HCT116 (cell line): ENCODE data around the gene CDH3. TPM values are rescaled to one million over a fixed set of nuclear protein-coding genes. Genes with fewer than 3 reads are reported as not detected.
A peak's percentile ranks its signal among the peaks of the same experiment; 100 is the strongest.

Experiments
- ATAC-seq: fragments of 200-7000 bp; cut with Tn5 transposase; 2 replicates; pipeline ENCODE4 v1.9.1; 2020; ENCODE audit warnings: mild to moderate bottlenecking, moderate library complexity
- BruUV-seq: library from RNA; stranded (reverse); fragments of 400-500 nt; replicated peaks from 2 replicates; lab custom pipeline; 2021; lab: Mats Ljungman, UMichigan
- CTCF ChIA-PET: fragments of 300-600 bp; sonication (Branson Sonifier 250); formaldehyde crosslinking; loops from one replicate; lab custom pipeline; 2021; ENCODE audit warnings: antibody characterized with exemption; lab: Charles Lee
- POLR2A ChIA-PET: fragments of 300-600, 350-600 bp; sonication (Branson Sonifier 250); formaldehyde crosslinking; loops from one replicate; lab custom pipeline; 2021; ENCODE audit warnings: antibody characterized with exemption; lab: Charles Lee
- RAD21 ChIA-PET, 2 experiments: fragments of 300-600 bp; sonication (Branson Sonifier 250); formaldehyde crosslinking; loops; one replicate each; lab custom pipeline; 2023; ENCODE audit warnings: low total read pairs in 2 of 2; ENCODE audit not compliant: uncharacterized antibody in 2 of 2, unreplicated experiment in 2 of 2, low non-redundant PET in 1 of 2; lab: Charles Lee
- DNase-seq: peaks from one replicate; pipeline ENCODE4 v3.0.0-alpha.2; 2010; ENCODE audit warnings: low read depth, low spot score
- H2AFZ ChIP-seq: fragments of 200-600 bp; shearing (Covaris generic), sonication (generic); 2 replicates; pipeline ENCODE4 v1.6.1; 2017; ENCODE audit warnings: low read depth, mixed run types, mixed read lengths, antibody characterized with exemption, low read length; ENCODE audit not compliant: poor library complexity, severe bottlenecking
- H3K27ac ChIP-seq: 2 replicates; pipeline ENCODE4 v1.5.1; 2012; ENCODE audit warnings: low read depth, low read length
- H3K27me3 ChIP-seq: fragments of 200-600 bp; sonication (generic); 2 replicates; pipeline ENCODE4 v1.6.1; 2016; ENCODE audit warnings: mixed run types, low read length, mixed read lengths; ENCODE audit not compliant: insufficient read depth
- H3K36me3 ChIP-seq, 2 experiments: fragments of 200-500 bp in 1 of 2; fragments of 200-600 bp in 1 of 2; sonication (Bioruptor generic) in 1 of 2; sonication (generic) in 1 of 2; 2 replicates each; pipeline versions ENCODE4 v1.5.1 to v1.6.1; 2014 to 2016; ENCODE audit warnings: low read length in 2 of 2, inconsistent platforms in 1 of 2, mixed read lengths in 1 of 2, mixed run types in 1 of 2; ENCODE audit not compliant: insufficient read depth in 2 of 2, control insufficient read depth in 1 of 2
- H3K4me1 ChIP-seq, 2 experiments: fragments of 200-600 bp in 1 of 2; sonication (generic) in 1 of 2; 2 replicates each; pipeline versions ENCODE4 v1.5.1 to v1.6.1; 2012 to 2017; ENCODE audit warnings: low read length in 2 of 2, inconsistent platforms in 1 of 2, mild to moderate bottlenecking in 1 of 2, mixed read lengths in 1 of 2, mixed run types in 1 of 2, moderate library complexity in 1 of 2; ENCODE audit not compliant: insufficient read depth in 2 of 2, control insufficient read depth in 1 of 2
- H3K4me2 ChIP-seq: fragments of 200-600 bp; sonication (generic); 2 replicates; pipeline ENCODE4 v1.6.1; 2017; ENCODE audit warnings: mixed run types, low read length, mixed read lengths
- H3K4me3 ChIP-seq, 2 experiments: fragments of 200-600 bp in 1 of 2; sonication (generic) in 1 of 2; replicated peaks in 1 of 2; 2 replicates each; pipeline ENCODE4 v1.5.1; 2011 to 2016; ENCODE audit warnings: low read length in 2 of 2, control low read depth in 1 of 2, low read depth in 1 of 2, mild to moderate bottlenecking in 1 of 2, mixed read lengths in 1 of 2, mixed run types in 1 of 2
- H3K79me2 ChIP-seq: fragments of 200-600 bp; sonication (generic); 2 replicates; pipeline ENCODE4 v1.6.1; 2017; ENCODE audit warnings: mild to moderate bottlenecking, mixed run types, low read length, moderate library complexity, mixed read lengths; ENCODE audit not compliant: insufficient read depth
- H3K9ac ChIP-seq: fragments of 200-600 bp; sonication (generic); 2 replicates; pipeline ENCODE4 v1.6.1; 2016; ENCODE audit warnings: low read length, mixed read lengths
- H3K9me2 ChIP-seq: fragments of 200-600 bp; sonication (generic), shearing (Covaris generic); 2 replicates; pipeline ENCODE4 v1.6.1; 2017; ENCODE audit warnings: mixed run types, mild to moderate bottlenecking, moderate library complexity; ENCODE audit not compliant: insufficient read depth
- H3K9me3 ChIP-seq, 2 experiments: fragments of 200-500 bp in 1 of 2; fragments of 200-600 bp in 1 of 2; sonication (Bioruptor generic) in 1 of 2; sonication (generic) in 1 of 2; 2 replicates each; pipeline ENCODE4 v1.6.1; 2014 to 2017; ENCODE audit warnings: low read length in 2 of 2, mixed read lengths in 2 of 2, inconsistent platforms in 1 of 2, low read depth in 1 of 2, mild to moderate bottlenecking in 1 of 2, mixed run types in 1 of 2, moderate library complexity in 1 of 2; ENCODE audit not compliant: control insufficient read depth in 1 of 2, insufficient read depth in 1 of 2
- H4K20me1 ChIP-seq: fragments of 200-600 bp; sonication (generic), shearing (Covaris generic); 2 replicates; pipeline ENCODE4 v1.6.1; 2017; ENCODE audit warnings: mixed run types, mild to moderate bottlenecking, moderate library complexity; ENCODE audit not compliant: insufficient read depth
- JUND ChIP-seq: IDR thresholded peaks from 2 replicates; pipeline ENCODE4 v1.6.1; 2012
- SIN3A ChIP-seq: IDR thresholded peaks from 2 replicates; pipeline ENCODE4 v1.6.1; 2012; ENCODE audit warnings: low read depth
- SP1 ChIP-seq: IDR thresholded peaks from 2 replicates; pipeline ENCODE4 v1.6.1; 2012; ENCODE audit warnings: low read depth
- ZFX ChIP-seq: fragments of 450-650 bp; IDR thresholded peaks from 2 replicates; pipeline ENCODE4 v1.6.1; 2017
- intact Hi-C: fragments of 100-400 bp; cut with micrococcal nuclease; formaldehyde crosslinking; loops from 2 replicates; pipeline ENCODE4 v1.10.0; 2022
- total RNA-seq: library from RNA; stranded (reverse); gene quantifications from one replicate; pipeline ENCODE4 v1.2.1, GENCODE V29; 2021; ENCODE audit not compliant: unreplicated experiment
- TF ChIP-seq, protein P1 (sequence below): IDR thresholded peaks from 2 replicates; pipeline ENCODE4 v1.6.1; 2011; ENCODE audit warnings: mild to moderate bottlenecking, low read length, moderate library complexity; ENCODE audit not compliant: insufficient replicate concordance; ENCODE audit errors: extremely low read depth
- TF ChIP-seq, protein P2 (sequence below): IDR thresholded peaks from 2 replicates; pipeline ENCODE4 v1.6.1; 2012

The CDH3 gene
- total RNA-seq, 1 experiment from 2014 or later, result 94.7 TPM

DNA sequence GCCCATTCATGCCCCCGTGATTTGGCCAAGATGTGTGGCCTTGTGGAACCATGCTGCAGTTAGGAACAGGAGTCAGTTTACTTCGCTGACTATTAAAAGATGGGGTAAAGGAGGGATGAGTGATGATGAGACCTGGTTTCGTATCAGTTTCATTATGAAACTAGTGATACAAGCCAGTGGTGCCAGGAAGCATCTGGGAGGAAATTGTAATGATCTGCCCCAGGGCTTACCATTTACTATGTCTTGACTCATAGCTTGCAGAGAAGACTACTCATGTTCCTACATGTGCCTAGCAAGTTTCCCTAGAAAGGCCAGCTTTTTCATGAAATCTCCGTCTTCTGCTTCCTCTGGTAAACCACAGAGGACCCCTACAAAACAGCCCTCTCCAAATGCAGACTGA lies 23.2 kb downstream of the CDH3 start:
- H4K20me1 ChIP-seq, result no peaks in the 10 kb centered on the region; the same call in 1 of the 2 replicates
- intact Hi-C loops, result no loop called here
- H3K4me3 ChIP-seq, result no peak overlapping the region
- no peaks in the 10 kb centered on the region for H3K36me3 ChIP-seq
- no peaks in the 10 kb centered on the region for H3K27me3 ChIP-seq
- peaks cover 71% of the 10 kb centered on the region for H3K79me2 ChIP-seq
- H3K27ac ChIP-seq, result no peak overlapping the region
- no peak for DNase-seq
- CTCF ChIA-PET, result interaction anchor here (2.6 kb wide), 1 partner anchor 78 kb away, joined by 6 read pairs; no protein-coding TSS in a partner anchor
- RAD21 ChIA-PET, result no interaction called here
- peak overlapping the region; percentile 24 for H3K4me2 ChIP-seq
- no peak overlapping the region for H2AFZ ChIP-seq
- peak; percentile 22; the same call in 1 of the 2 replicates for TF ChIP-seq SP1
- no peak for TF ChIP-seq ZFX
- TF ChIP-seq, protein P1, sequence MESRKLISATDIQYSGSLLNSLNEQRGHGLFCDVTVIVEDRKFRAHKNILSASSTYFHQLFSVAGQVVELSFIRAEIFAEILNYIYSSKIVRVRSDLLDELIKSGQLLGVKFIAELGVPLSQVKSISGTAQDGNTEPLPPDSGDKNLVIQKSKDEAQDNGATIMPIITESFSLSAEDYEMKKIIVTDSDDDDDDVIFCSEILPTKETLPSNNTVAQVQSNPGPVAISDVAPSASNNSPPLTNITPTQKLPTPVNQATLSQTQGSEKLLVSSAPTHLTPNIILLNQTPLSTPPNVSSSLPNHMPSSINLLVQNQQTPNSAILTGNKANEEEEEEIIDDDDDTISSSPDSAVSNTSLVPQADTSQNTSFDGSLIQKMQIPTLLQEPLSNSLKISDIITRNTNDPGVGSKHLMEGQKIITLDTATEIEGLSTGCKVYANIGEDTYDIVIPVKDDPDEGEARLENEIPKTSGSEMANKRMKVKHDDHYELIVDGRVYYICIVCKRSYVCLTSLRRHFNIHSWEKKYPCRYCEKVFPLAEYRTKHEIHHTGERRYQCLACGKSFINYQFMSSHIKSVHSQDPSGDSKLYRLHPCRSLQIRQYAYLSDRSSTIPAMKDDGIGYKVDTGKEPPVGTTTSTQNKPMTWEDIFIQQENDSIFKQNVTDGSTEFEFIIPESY, result no peak
- TF ChIP-seq, protein P2, sequence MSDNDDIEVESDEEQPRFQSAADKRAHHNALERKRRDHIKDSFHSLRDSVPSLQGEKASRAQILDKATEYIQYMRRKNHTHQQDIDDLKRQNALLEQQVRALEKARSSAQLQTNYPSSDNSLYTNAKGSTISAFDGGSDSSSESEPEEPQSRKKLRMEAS, result 0 out of 2 replicates have a peak, but pooled peaks have one; percentile 32
- no peaks in the 10 kb centered on the region for H3K9me3 ChIP-seq
- BruUV-seq, result no TSS peak
- ATAC-seq, result no peak
- POLR2A ChIA-PET, result interaction anchor here (1.2 to 1.7 kb wide), 2 partner anchors 10 to 13 kb away, joined by 3 to 7 read pairs; no protein-coding TSS in a partner anchor
- no peak overlapping the region for H3K9ac ChIP-seq
- H3K4me1 ChIP-seq, result peaks cover 24 to 59% of the 10 kb centered on the region in 2 experiments
- H3K9me2 ChIP-seq, result no peaks in the 10 kb centered on the region

DNA sequence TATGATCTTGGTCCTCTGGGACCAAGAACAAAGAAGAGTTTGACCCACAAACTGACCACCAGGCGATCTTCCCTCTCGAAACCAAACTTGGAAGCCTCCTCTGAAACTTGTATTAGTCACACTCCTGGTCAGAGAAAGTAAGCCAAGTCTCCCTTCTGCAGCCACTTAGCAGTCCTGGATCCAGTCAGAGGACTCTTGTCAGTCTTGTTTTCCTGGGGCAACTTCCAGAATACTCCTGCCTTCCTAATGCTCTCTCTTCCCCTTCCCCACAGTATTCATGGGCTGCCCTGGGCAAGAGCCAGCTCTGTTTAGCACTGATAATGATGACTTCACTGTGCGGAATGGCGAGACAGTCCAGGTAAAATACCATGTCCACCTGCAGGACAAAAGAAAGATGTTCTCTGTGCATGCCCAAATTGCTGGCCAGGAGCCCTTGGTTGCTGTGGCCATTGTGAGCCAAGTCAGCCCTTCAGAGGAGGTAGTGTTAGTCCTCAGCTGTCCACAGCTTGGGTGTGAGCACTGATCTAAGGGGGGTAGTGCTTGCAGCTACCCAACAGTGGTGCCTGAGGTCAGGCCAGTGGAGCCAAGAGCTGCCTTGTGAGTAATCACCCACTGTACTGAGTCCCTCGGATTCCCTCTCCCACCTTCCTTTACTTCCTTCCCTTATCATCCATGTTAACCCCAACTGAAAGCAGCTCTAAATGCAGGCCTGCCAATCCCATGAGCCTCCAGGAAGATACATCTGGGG lies 31.2 kb downstream of the CDH3 start:
- H4K20me1 ChIP-seq, result no peaks in the 10 kb centered on the region
- DNase-seq (no peak), ATAC-seq (peak; percentile 44)
- no peak overlapping the region for H3K27ac ChIP-seq
- no TSS peak for BruUV-seq
- CTCF ChIA-PET, result no interaction called here
- H3K9me2 ChIP-seq, result no peaks in the 10 kb centered on the region
- H3K9ac ChIP-seq, result no peak overlapping the region
- H3K9me3 ChIP-seq, result no peaks in the 10 kb centered on the region
- POLR2A ChIA-PET, result no interaction called here
- H3K4me1 ChIP-seq, result peaks cover 0 to 16% of the 10 kb centered on the region in 2 experiments; a peak in 2 of 4 replicates
- H3K27me3 ChIP-seq, result no peaks in the 10 kb centered on the region
- peak overlapping the region; percentile 28; the same call in 1 of the 2 replicates for H3K4me2 ChIP-seq
- intact Hi-C loops, result no loop called here
- TF ChIP-seq JUND (no peak), SIN3A (no peak), SP1 (no peak)
- TF ChIP-seq, all 23 proteins: peak for 0
- Histone ChIP-seq H3K4me3 (no peak overlapping the region), H3K79me2 (peaks cover 43% of the 10 kb centered on the region), H2AFZ (no peak overlapping the region), H3K36me3 (peaks cover 20 to 29% of the 10 kb centered on the region in 2 experiments)
- RAD21 ChIA-PET, result no interaction called here
